HepG2 (cell line): ENCODE data around the gene NOTUM. TPM values are rescaled to one million over a fixed set of nuclear protein-coding genes. Genes with fewer than 3 reads are reported as not detected.

Experiments
- BHLHE40 ChIP-seq: IDR thresholded peaks from 2 replicates; pipeline ENCODE4 v1.6.1; 2011; ENCODE audit warnings: low read length, improper control_type of control experiment
- CBX2 ChIP-seq, 2 experiments: fragments of 200-600 bp in 1 of 2; sonication (generic); formaldehyde crosslinking in 1 of 2; IDR thresholded peaks; 2 replicates each; pipeline versions ENCODE4 v1.7.0 to v1.8.1; 2018 to 2022; ENCODE audit warnings: low read depth in 2 of 2, low read length in 1 of 2, mild to moderate bottlenecking in 1 of 2, missing genetic modification reagents in 1 of 2
- CHD2 ChIP-seq: IDR thresholded peaks from 2 replicates; pipeline ENCODE4 v1.6.1; 2011; ENCODE audit warnings: low read depth, low read length, improper control_type of control experiment
- EED ChIP-seq: sonication (generic); formaldehyde crosslinking; IDR thresholded peaks from 2 replicates; pipeline ENCODE4 v1.5.0; 2020; ENCODE audit warnings: mild to moderate bottlenecking, missing genetic modification reagents
- ESRRA ChIP-seq: sonication (generic); formaldehyde crosslinking; IDR thresholded peaks from 2 replicates; pipeline ENCODE4 v1.5.1; 2020; ENCODE audit warnings: mild to moderate bottlenecking, low read depth, missing genetic modification reagents
- FLYWCH1 ChIP-seq: sonication (generic); formaldehyde crosslinking; IDR thresholded peaks from 2 replicates; pipeline ENCODE4 v1.8.1; 2023; ENCODE audit warnings: mild to moderate bottlenecking, missing genetic modification reagents
- GFI1 ChIP-seq: sonication (generic); formaldehyde crosslinking; IDR thresholded peaks from 2 replicates; pipeline ENCODE4 v1.5.0; 2020; ENCODE audit warnings: missing genetic modification reagents, mild to moderate bottlenecking, borderline replicate concordance
- HOXA3 ChIP-seq: sonication (generic); formaldehyde crosslinking; IDR thresholded peaks from 2 replicates; pipeline ENCODE4 v1.5.0; 2020; ENCODE audit warnings: missing genetic modification reagents
- JUND ChIP-seq: sonication (generic); formaldehyde crosslinking; IDR thresholded peaks from 2 replicates; pipeline ENCODE4 v1.8.0; 2022; ENCODE audit warnings: mild to moderate bottlenecking, missing genetic modification reagents
- MAFG ChIP-seq: sonication (generic); formaldehyde crosslinking; IDR thresholded peaks from 2 replicates; pipeline ENCODE4 v1.5.1; 2020; ENCODE audit warnings: mild to moderate bottlenecking, missing genetic modification reagents
- NAIF1 ChIP-seq: sonication (generic); formaldehyde crosslinking; IDR thresholded peaks from 2 replicates; pipeline ENCODE4 v1.5.0; 2020; ENCODE audit warnings: mild to moderate bottlenecking, missing genetic modification reagents, borderline replicate concordance
- REST ChIP-seq, 2 experiments: IDR thresholded peaks; 2 replicates each; pipeline ENCODE4 v1.6.1; 2011 to 2012; ENCODE audit warnings: low read length in 2 of 2, borderline replicate concordance in 1 of 2, low read depth in 1 of 2, mild to moderate bottlenecking in 1 of 2, moderate library complexity in 1 of 2
- SIN3A ChIP-seq: IDR thresholded peaks from 2 replicates; pipeline ENCODE4 v1.6.1; 2011; ENCODE audit warnings: low read depth, mild to moderate bottlenecking, control low read depth, low read length, borderline replicate concordance
- THAP9 ChIP-seq: sonication (generic); formaldehyde crosslinking; IDR thresholded peaks from 2 replicates; pipeline ENCODE4; 2020; ENCODE audit warnings: missing genetic modification reagents, mild to moderate bottlenecking, borderline replicate concordance
- YEATS2 ChIP-seq: sonication (generic); formaldehyde crosslinking; IDR thresholded peaks from 2 replicates; pipeline ENCODE4 v1.4.0; 2020; ENCODE audit warnings: missing genetic modification reagents, borderline replicate concordance
- ZNF276 ChIP-seq: sonication (generic); formaldehyde crosslinking; IDR thresholded peaks from 2 replicates; pipeline ENCODE4 v1.4.0; 2020; ENCODE audit warnings: mild to moderate bottlenecking, low read depth, missing genetic modification reagents
- ZNF776 ChIP-seq: sonication (generic); formaldehyde crosslinking; IDR thresholded peaks from 2 replicates; pipeline ENCODE4 v1.4.0; 2020; ENCODE audit warnings: mild to moderate bottlenecking, missing genetic modification reagents
- ZNF788 ChIP-seq: sonication (generic); formaldehyde crosslinking; IDR thresholded peaks from 2 replicates; pipeline ENCODE4 v1.5.0; 2020; ENCODE audit warnings: mild to moderate bottlenecking, missing genetic modification reagents, borderline replicate concordance
- ZNF879 ChIP-seq: sonication (generic); formaldehyde crosslinking; IDR thresholded peaks from 2 replicates; pipeline ENCODE4 v1.8.1; 2023; ENCODE audit warnings: missing genetic modification reagents
- polyA plus RNA-seq, 8 experiments: library from polyadenylated mRNA; depleted of rRNA in 3 of 8; stranded (reverse) in 7 of 8; unstranded in 1 of 8; fragments of >200 nt; fragmentation: Illumina TruSeq in 4 of 8; extraction: Trizol in 4 of 8; gene quantifications; 2 replicates each; pipeline versions ENCODE4 v1.2.1 to v1.2.3, GENCODE V29; 2011 to 2016; ENCODE audit warnings: low read depth in 4 of 8, missing spikeins in 1 of 8, mixed read lengths in 1 of 8; ENCODE audit not compliant: insufficient read depth in 1 of 8
- total RNA-seq, 5 experiments: library from RNA; depleted of rRNA; stranded (reverse); fragments of >200 nt; fragmentation: Illumina TruSeq; extraction: Trizol; gene quantifications; 2 replicates each; pipeline ENCODE4 v1.2.3, GENCODE V29; 2016; ENCODE audit warnings: low read depth in 1 of 5

NOTUM gene
- total and polyA plus RNA-seq, 2 of the 13 experiments (the other 11 are each of a cell fraction or from before 2014, with no cell fraction given): 150 to 160 TPM

- no peak for TF ChIP-seq ZNF276
- TF ChIP-seq ESRRA (CRISPR knock-in tag): no peak; the same call in 1 of the 2 replicates
- TF ChIP-seq REST (IDR thresholded peaks at IDR 0.05; ENCODE audit: borderline replicate concordance in 1 of 2, low read depth in 1 of 2, low read length in 2 of 2): no peak
- TF ChIP-seq HOXA3 (CRISPR knock-in tag): peak; percentile 1; the same call in 1 of the 2 replicates
- 0 out of 2 replicates have a peak, but pooled peaks have one; percentile 39 for TF ChIP-seq EED (CRISPR knock-in tag)
- TF ChIP-seq CHD2: no peak
- TF ChIP-seq JUND (CRISPR knock-in tag): no peak
- TF ChIP-seq BHLHE40: no peak
- TF ChIP-seq SIN3A: no peak
- TF ChIP-seq CBX2 (IDR thresholded peaks at IDR 0.05; ENCODE audit: low read depth, low read length): no peak
- no peak for TF ChIP-seq CBX2 (CRISPR knock-in tag; IDR thresholded peaks at IDR 0.05; ENCODE audit: low read depth)
- TF ChIP-seq ZNF879 (CRISPR knock-in tag): peak; percentile 50; the same call in 1 of the 2 replicates
- TF ChIP-seq NAIF1 (CRISPR knock-in tag): no peak
- TF ChIP-seq THAP9: no peak; the same call in 1 of the 2 replicates
- no peak for TF ChIP-seq MAFG (CRISPR knock-in tag)
- no peak for TF ChIP-seq YEATS2
- 0 out of 2 replicates have a peak, but pooled peaks have one; percentile 60 for TF ChIP-seq FLYWCH1 (CRISPR knock-in tag)
- TF ChIP-seq ZNF788 (CRISPR knock-in tag): no peak; the same call in 1 of the 2 replicates
- TF ChIP-seq GFI1 (CRISPR knock-in tag): no peak
- TF ChIP-seq ZNF776 (CRISPR knock-in tag): peak; percentile 51; the same call in 1 of the 2 replicates
These were observed 643 bp downstream of the NOTUM start (continued) for GRCh38 chr17:81960130-81960958.
